A673 (cell line): ENCODE results near the gene KCNAB2. TPM values are rescaled to one million over a fixed set of nuclear protein-coding genes. Genes with fewer than 3 reads are reported as not detected.
A peak's percentile ranks its signal among the peaks of the same experiment; 100 is the strongest.

Experiments used
- BruUV-seq: library from RNA; stranded (reverse); fragments of 400-500 nt; replicated peaks from 2 replicates; lab custom pipeline; 2021; lab: Mats Ljungman, UMichigan
- CTCF ChIA-PET: fragments of 300-600 bp; sonication (Branson Sonifier 250); formaldehyde crosslinking; loops from one replicate; lab custom pipeline; 2022; ENCODE audit warnings: antibody characterized with exemption; lab: Charles Lee
- POLR2A ChIA-PET: fragments of 300-600 bp; sonication (Branson Sonifier 250); formaldehyde crosslinking; loops from one replicate; lab custom pipeline; 2022; ENCODE audit warnings: antibody characterized with exemption; ENCODE audit not compliant: low non-redundant PET; lab: Charles Lee
- DNase-seq: peaks from one replicate; pipeline ENCODE4 v3.0.0-alpha.2; 2015; ENCODE audit warnings: low spot score
- H3K27ac ChIP-seq: fragments of 200-600 bp; sonication (generic); 2 replicates; pipeline ENCODE4 v1.5.1; 2016; ENCODE audit warnings: mixed run types, low read depth, mild to moderate bottlenecking, mixed read lengths, antibody characterized with exemption, low read length; ENCODE audit not compliant: poor library complexity, severe bottlenecking
- H3K27me3 ChIP-seq: fragments of 200-600 bp; sonication (generic); replicated peaks from 2 replicates; pipeline ENCODE4 v1.6.1; 2017; ENCODE audit warnings: mixed run types, low read depth, mild to moderate bottlenecking, mixed read lengths, antibody characterized with exemption, low read length; ENCODE audit not compliant: insufficient read depth, poor library complexity
- H3K36me3 ChIP-seq: fragments of 200-600 bp; sonication (generic); 2 replicates; pipeline ENCODE4 v1.6.1; 2016; ENCODE audit warnings: mixed run types, mild to moderate bottlenecking, mixed read lengths, antibody characterized with exemption, low read length; ENCODE audit not compliant: insufficient read depth, poor library complexity, severe bottlenecking
- H3K4me1 ChIP-seq: fragments of 200-600 bp; sonication (generic); 2 replicates; pipeline ENCODE4 v1.6.1; 2017; ENCODE audit warnings: mixed run types, mild to moderate bottlenecking, mixed read lengths, antibody characterized with exemption, low read length; ENCODE audit not compliant: insufficient read depth, poor library complexity, severe bottlenecking
- H3K4me3 ChIP-seq: fragments of 200-600 bp; sonication (generic); 2 replicates; pipeline ENCODE4 v1.5.1; 2016; ENCODE audit warnings: low read depth, mixed run types, mild to moderate bottlenecking, mixed read lengths, low read length; ENCODE audit not compliant: poor library complexity, severe bottlenecking
- H3K9me3 ChIP-seq: fragments of 200-600 bp; sonication (generic); 2 replicates; pipeline ENCODE4 v1.6.1; 2016; ENCODE audit warnings: mixed run types, low read depth, mild to moderate bottlenecking, mixed read lengths, antibody characterized with exemption, low read length; ENCODE audit not compliant: poor library complexity, severe bottlenecking
- EZH2 ChIP-seq: fragments of 200-600 bp; sonication (generic); IDR thresholded peaks from 2 replicates; pipeline ENCODE4 v1.6.1; 2017; ENCODE audit warnings: borderline replicate concordance, low read depth, mild to moderate bottlenecking, mixed read lengths, antibody characterized with exemption, low read length; ENCODE audit not compliant: poor library complexity, severe bottlenecking
- intact Hi-C: fragments of 100-400 bp; cut with micrococcal nuclease; formaldehyde crosslinking; loops from one replicate; pipeline ENCODE4 v1.10.0; 2022; ENCODE audit not compliant: unreplicated experiment
- total RNA-seq: library from RNA; stranded (reverse); gene quantifications from 2 replicates; pipeline ENCODE4 v1.2.3, GENCODE V29; 2021
- TF ChIP-seq, protein P1 (sequence below): fragments of 300-800, 200-600 bp; sonication (generic); conservative IDR thresholded peaks from 2 replicates; pipeline ENCODE4 v1.5.1; 2017; ENCODE audit warnings: low read depth, mild to moderate bottlenecking, antibody characterized with exemption, low read length, moderate library complexity, mixed read lengths

The KCNAB2 gene
- total RNA-seq, 1 experiment from 2014 or later, result 6.4 TPM

DNA sequence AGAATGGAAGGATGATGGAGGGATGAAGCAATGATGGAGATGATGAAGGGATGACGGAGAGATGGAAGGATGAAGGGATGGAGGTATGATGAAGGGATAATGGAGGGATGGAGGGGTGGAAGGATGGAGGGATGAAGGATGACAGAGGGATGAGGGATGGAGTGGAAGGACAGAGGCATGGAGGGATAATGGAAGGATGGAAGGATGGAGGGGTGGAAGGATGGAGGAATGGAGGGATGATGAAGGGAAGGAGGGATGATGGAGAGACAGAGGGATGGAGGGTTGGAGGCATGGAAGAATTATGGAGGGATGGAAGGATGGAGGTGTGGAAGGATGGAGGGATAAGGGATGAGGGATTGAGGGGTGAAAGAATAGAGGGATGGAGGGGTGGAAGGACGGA, 62.8 kb downstream of the KCNAB2 start:
- no peaks in the 10 kb centered on the region for H3K36me3 ChIP-seq
- intact Hi-C loops, result loop anchor here (2.0 to 5.0 kb wide), 3 partner anchors 74 to 294 kb away; partner anchors contain the start of genes CHD5 and HES3
- no peak overlapping the region for H3K27ac ChIP-seq
- no TSS peak for BruUV-seq
- ChIA-PET CTCF (interaction anchor here (0.7 to 1.1 kb wide), 4 partner anchors 40 to 137 kb away, joined by 4 to 9 read pairs (median 5); no protein-coding TSS in a partner anchor), POLR2A (no interaction called here)
- DNase-seq, result no peak
- H3K27me3 ChIP-seq, result no peaks in the 10 kb centered on the region
- TF ChIP-seq EZH2, result no peak
- H3K4me1 ChIP-seq, result no peaks in the 10 kb centered on the region
- no peaks in the 10 kb centered on the region for H3K9me3 ChIP-seq
- H3K4me3 ChIP-seq, result no peak overlapping the region

DNA sequence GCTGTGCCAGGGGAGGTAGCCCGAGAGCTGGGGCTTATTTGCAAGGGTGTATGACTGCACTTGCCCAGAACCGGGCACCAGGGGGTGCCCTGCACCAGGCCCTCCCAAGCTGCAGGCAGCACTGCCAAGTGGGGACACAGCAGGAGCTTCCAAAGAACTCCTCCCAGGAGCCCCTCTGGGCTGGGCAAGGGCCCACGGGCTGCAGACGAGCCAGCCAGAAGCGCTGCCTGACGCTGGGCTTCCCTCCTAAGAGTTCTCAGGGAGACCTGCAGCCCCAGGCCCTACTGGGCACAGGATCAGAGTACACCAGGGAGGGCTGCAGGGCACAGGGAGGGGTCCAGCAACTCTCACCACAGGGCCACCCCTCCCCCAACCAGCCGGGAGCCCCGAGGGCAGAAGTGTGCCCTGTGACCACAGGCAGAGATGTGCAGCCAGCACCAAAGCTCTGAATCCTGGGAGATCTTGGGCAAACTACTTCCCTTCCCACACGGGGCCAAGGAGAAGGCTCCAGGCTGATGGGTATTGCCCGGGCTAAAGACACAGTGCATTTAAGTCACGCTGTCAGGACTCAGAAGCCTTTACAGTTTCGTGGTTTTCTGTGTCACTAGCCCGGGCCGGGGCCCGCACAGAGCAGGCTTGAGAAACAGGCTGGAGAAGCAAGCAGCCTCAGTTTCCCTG, 63.4 kb downstream of the KCNAB2 start:
- peak; percentile 77 for DNase-seq
- intact Hi-C loops, result loop anchor here (2.0 to 5.0 kb wide), 3 partner anchors 73 to 293 kb away; partner anchors contain the start of genes CHD5 and HES3
- Histone ChIP-seq H3K36me3 (no peaks in the 10 kb centered on the region), H3K9me3 (no peaks in the 10 kb centered on the region), H3K27me3 (no peaks in the 10 kb centered on the region), H3K4me1 (no peaks in the 10 kb centered on the region), H3K4me3 (no peak overlapping the region), H3K27ac (no peak overlapping the region)
- no TSS peak for BruUV-seq
- POLR2A ChIA-PET, result interaction anchor here (0.5 kb wide), 1 partner anchor 51 kb away, joined by 8 read pairs; no protein-coding TSS in a partner anchor
- CTCF ChIA-PET, result interaction anchor here (0.7 to 1.1 kb wide), 4 partner anchors 39 to 136 kb away, joined by 4 to 9 read pairs (median 5); no protein-coding TSS in a partner anchor
- TF ChIP-seq, protein P1, sequence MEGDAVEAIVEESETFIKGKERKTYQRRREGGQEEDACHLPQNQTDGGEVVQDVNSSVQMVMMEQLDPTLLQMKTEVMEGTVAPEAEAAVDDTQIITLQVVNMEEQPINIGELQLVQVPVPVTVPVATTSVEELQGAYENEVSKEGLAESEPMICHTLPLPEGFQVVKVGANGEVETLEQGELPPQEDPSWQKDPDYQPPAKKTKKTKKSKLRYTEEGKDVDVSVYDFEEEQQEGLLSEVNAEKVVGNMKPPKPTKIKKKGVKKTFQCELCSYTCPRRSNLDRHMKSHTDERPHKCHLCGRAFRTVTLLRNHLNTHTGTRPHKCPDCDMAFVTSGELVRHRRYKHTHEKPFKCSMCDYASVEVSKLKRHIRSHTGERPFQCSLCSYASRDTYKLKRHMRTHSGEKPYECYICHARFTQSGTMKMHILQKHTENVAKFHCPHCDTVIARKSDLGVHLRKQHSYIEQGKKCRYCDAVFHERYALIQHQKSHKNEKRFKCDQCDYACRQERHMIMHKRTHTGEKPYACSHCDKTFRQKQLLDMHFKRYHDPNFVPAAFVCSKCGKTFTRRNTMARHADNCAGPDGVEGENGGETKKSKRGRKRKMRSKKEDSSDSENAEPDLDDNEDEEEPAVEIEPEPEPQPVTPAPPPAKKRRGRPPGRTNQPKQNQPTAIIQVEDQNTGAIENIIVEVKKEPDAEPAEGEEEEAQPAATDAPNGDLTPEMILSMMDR, result peak; percentile 66
- TF ChIP-seq EZH2, result no peak

DNA sequence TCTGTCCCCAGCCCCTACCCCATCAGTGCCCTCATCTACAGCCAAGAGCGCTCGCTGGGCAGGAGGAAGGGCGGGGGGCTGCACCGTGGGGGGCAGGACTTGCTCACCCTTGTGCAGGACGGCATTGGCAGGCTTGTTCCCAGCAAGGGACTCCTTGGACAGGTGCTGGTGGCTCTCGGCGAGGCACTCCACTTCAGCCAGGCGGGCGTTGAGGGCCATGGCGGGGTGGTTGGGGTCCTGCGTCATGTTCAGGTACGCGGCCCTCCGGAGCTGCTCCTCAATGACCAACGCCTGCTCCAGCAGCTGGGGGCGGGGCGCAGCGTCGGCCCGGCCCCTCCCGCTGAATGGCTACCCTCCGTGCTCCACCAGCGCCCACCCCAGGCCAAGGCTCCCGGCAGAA, 64.0 kb downstream of the KCNAB2 start:
- Histone ChIP-seq H3K27me3 (no peaks in the 10 kb centered on the region), H3K9me3 (no peaks in the 10 kb centered on the region), H3K36me3 (no peaks in the 10 kb centered on the region), H3K4me1 (no peaks in the 10 kb centered on the region), H3K4me3 (no peak overlapping the region), H3K27ac (no peak overlapping the region)
- BruUV-seq, result no TSS peak
- POLR2A ChIA-PET, result no interaction called here
- CTCF ChIA-PET, result no interaction called here
- TF ChIP-seq, protein P1, result no peak
- TF ChIP-seq EZH2, result no peak
- no peak for DNase-seq
- intact Hi-C loops, result loop anchor here (2.0 to 5.0 kb wide), 3 partner anchors 73 to 293 kb away; partner anchors contain the start of genes CHD5 and HES3
